HepG2 (cell line): ENCODE data around the gene KIAA1614. TPM values are rescaled to one million over a fixed set of nuclear protein-coding genes. Genes with fewer than 3 reads are reported as not detected.
A peak's percentile ranks its signal among the peaks of the same experiment; 100 is the strongest.

Experiments used
- ATAC-seq: fragments of 200-7000 bp; cut with Tn5 transposase; 3 replicates; pipeline ENCODE4 v1.9.1; 2020; ENCODE audit warnings: mild to moderate bottlenecking, moderate library complexity
- BruUV-seq: library from RNA; stranded (reverse); fragments of 400-500 nt; replicated peaks from 2 replicates; lab custom pipeline; 2021; lab: Mats Ljungman, UMichigan
- CTCF ChIA-PET: fragments of 300-600 bp; formaldehyde crosslinking; extraction: SDS; loops from one replicate; lab custom pipeline; 2021; ENCODE audit warnings: low total read pairs, inconsistent platforms, low intra/inter-chr PET ratio; lab: Yijun Ruan, JAX
- POLR2A ChIA-PET: fragments of 350-600 bp; sonication (Branson Sonifier 250); formaldehyde crosslinking; loops from one replicate; lab custom pipeline; 2020; ENCODE audit warnings: antibody characterized with exemption, inconsistent platforms; lab: Yijun Ruan, JAX
- DNase-seq: peaks from one replicate; pipeline ENCODE4 v3.0.0-alpha.2; 2015; ENCODE audit warnings: low spot score
- FAIRE-seq: peaks from 3 replicates; lab custom pipeline; 2011; peaks lifted over from hg19 to GRCh38; lab: Jason Lieb, UNC
- H2AFZ ChIP-seq: one replicate; pipeline ENCODE4 v1.6.1; 2011; ENCODE audit warnings: low read length, inconsistent platforms
- H3K27ac ChIP-seq: fragments of 300-600 bp; 3 replicates; pipeline ENCODE4 v1.8.0; 2011; ENCODE audit warnings: mixed run types, mild to moderate bottlenecking, mixed read lengths, low read length, inconsistent platforms; ENCODE audit not compliant: insufficient read depth; ENCODE audit errors: extremely low read length
- H3K27me3 ChIP-seq, 2 experiments: fragments of 200-600 bp in 1 of 2; 2 replicates in 1 of 2; 3 replicates in 1 of 2; pipeline versions ENCODE4 v1.6.0 to v1.8.0; 2011; ENCODE audit warnings: low read length in 2 of 2, mild to moderate bottlenecking in 2 of 2, moderate library complexity in 2 of 2, inconsistent platforms in 1 of 2; ENCODE audit not compliant: insufficient read depth in 2 of 2, control insufficient read depth in 1 of 2
- H3K36me3 ChIP-seq, 2 experiments: fragments of 200-600 bp in 1 of 2; replicated peaks in 1 of 2; 2 replicates in 1 of 2; 3 replicates in 1 of 2; pipeline versions ENCODE4 v1.5.1 to v1.8.0; 2011; ENCODE audit warnings: low read length in 2 of 2, inconsistent platforms in 1 of 2; ENCODE audit not compliant: insufficient read depth in 2 of 2, control insufficient read depth in 1 of 2
- H3K4me1 ChIP-seq: 2 replicates; pipeline ENCODE4 v1.5.1; 2012; ENCODE audit warnings: low read length, inconsistent platforms; ENCODE audit not compliant: insufficient read depth
- H3K4me2 ChIP-seq: 2 replicates; pipeline ENCODE4 v1.6.0; 2011; ENCODE audit warnings: low read depth, low read length, inconsistent platforms
- H3K4me3 ChIP-seq, 3 experiments: fragments of 200-600 bp in 1 of 3; sonication (generic), shearing (Covaris generic) in 1 of 3; replicated peaks in 1 of 3; 2 replicates each; pipeline ENCODE4 v1.5.1; 2011 to 2016; ENCODE audit warnings: low read length in 3 of 3, inconsistent platforms in 2 of 3, low read depth in 2 of 3, mild to moderate bottlenecking in 2 of 3, control low read depth in 1 of 3, mixed read lengths in 1 of 3; ENCODE audit not compliant: insufficient read depth in 1 of 3
- H3K79me2 ChIP-seq: one replicate; pipeline ENCODE4 v1.6.1; 2011; ENCODE audit warnings: low read length, inconsistent platforms; ENCODE audit not compliant: insufficient read depth
- H3K9ac ChIP-seq: 2 replicates; pipeline ENCODE4 v1.6.0; 2011; ENCODE audit warnings: mild to moderate bottlenecking, low read depth, low read length, inconsistent platforms; ENCODE audit not compliant: insufficient read depth
- H3K9me3 ChIP-seq: 2 replicates; pipeline ENCODE4 v1.5.1; 2012; ENCODE audit warnings: mild to moderate bottlenecking, low read length
- H4K20me1 ChIP-seq: 2 replicates; pipeline ENCODE4 v1.6.0; 2011; ENCODE audit warnings: inconsistent platforms, mild to moderate bottlenecking, low read length, moderate library complexity; ENCODE audit not compliant: insufficient read depth
- BORCS8-MEF2B ChIP-seq: sonication (generic); formaldehyde crosslinking; IDR thresholded peaks from 2 replicates; pipeline ENCODE4 v1.8.0; 2022; ENCODE audit warnings: mild to moderate bottlenecking, missing genetic modification reagents
- KMT2A ChIP-seq: sonication (generic); formaldehyde crosslinking; IDR thresholded peaks from 2 replicates; pipeline ENCODE4 v1.4.0; 2020; ENCODE audit warnings: missing genetic modification reagents
- ZNF317 ChIP-seq: sonication (generic); formaldehyde crosslinking; IDR thresholded peaks from 2 replicates; pipeline ENCODE4 v1.5.0; 2020; ENCODE audit warnings: mild to moderate bottlenecking, missing genetic modification reagents
- WGBS: methylation state at CpG from one replicate; pipeline ENCODE4 v1.1.6; 2017; ENCODE audit warnings: low lambda C conversion rate; 5-methylcytosine and 5-hydroxymethylcytosine counted together
- in situ Hi-C: cut with HindIII; loops from 2 replicates; pipeline ENCODE4 v1.10.0; 2017; ENCODE audit warnings: low pct_unique_long_range_greater_than_20kb; ENCODE audit not compliant: extremely low pct_ligation_motif_present
- intact Hi-C: fragments of 100-400 bp; cut with micrococcal nuclease; formaldehyde crosslinking; loops from one replicate; pipeline ENCODE4 v1.10.0; 2022; ENCODE audit not compliant: unreplicated experiment
- polyA plus RNA-seq, 8 experiments: library from polyadenylated mRNA; depleted of rRNA in 3 of 8; stranded (reverse) in 7 of 8; unstranded in 1 of 8; fragments of >200 nt; fragmentation: Illumina TruSeq in 4 of 8; extraction: Trizol in 4 of 8; gene quantifications; 2 replicates each; pipeline versions ENCODE4 v1.2.1 to v1.2.3, GENCODE V29; 2011 to 2016; ENCODE audit warnings: low read depth in 4 of 8, missing spikeins in 1 of 8, mixed read lengths in 1 of 8; ENCODE audit not compliant: insufficient read depth in 1 of 8
- total RNA-seq, 5 experiments: library from RNA; depleted of rRNA; stranded (reverse); fragments of >200 nt; fragmentation: Illumina TruSeq; extraction: Trizol; gene quantifications; 2 replicates each; pipeline ENCODE4 v1.2.3, GENCODE V29; 2016; ENCODE audit warnings: low read depth in 1 of 5
- TF ChIP-seq, protein P1 (sequence below): sonication (generic); formaldehyde crosslinking; IDR thresholded peaks from 2 replicates; pipeline ENCODE4 v1.4.0; 2020; ENCODE audit warnings: missing genetic modification reagents, mild to moderate bottlenecking, borderline replicate concordance
- TF ChIP-seq, protein P2 (sequence below): sonication (generic); formaldehyde crosslinking; IDR thresholded peaks from one replicate; pipeline ENCODE4 v1.5.1; 2020; ENCODE audit warnings: mild to moderate bottlenecking, missing genetic modification reagents; ENCODE audit errors: not compliant biosample characterization

KIAA1614 gene
- total and polyA plus RNA-seq, 2 of the 13 experiments (the other 11 are each of a cell fraction or from before 2014, with no cell fraction given), result 0.15 to 0.77 TPM

DNA sequence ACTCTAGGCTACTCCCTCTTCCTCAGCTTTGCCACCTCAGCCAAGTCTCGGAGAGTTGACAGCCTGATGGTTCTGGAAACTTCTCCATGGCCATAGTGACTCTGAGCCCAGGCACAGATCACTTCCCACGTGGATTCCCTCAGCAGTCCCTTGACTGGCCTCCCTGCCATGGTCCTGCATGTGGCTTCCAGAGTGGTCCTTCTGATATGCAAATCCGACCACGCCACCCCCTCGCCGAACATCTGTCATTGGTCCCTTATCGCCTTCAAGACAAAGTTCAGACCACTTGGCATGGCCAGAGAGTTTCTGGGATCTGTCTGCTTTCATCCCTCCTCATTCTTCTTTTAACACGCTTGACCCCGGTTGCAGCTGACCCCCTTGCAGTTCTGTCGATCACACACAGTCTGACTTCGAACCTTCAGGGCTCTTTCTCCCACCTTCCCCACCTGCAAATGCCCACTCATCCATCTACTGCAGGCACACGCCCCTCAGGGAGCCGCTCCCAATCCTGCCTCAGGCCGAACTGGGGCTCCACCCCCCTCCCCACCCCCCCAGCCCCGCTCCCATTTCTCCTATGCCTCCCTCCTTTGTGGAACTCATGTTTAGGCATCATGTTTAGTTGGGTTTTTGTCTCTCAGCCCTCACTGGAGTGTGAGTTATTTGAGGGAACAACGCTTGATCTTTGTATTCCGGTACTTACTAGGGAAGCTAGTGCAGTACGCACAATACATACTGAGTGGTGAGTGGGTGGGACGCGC is 29.0 kb downstream of the KIAA1614 start:
- DNase-seq (no peak), FAIRE-seq (no peak), ATAC-seq (no peak)
- no peak overlapping the region for H3K4me3 ChIP-seq
- POLR2A ChIA-PET, result no interaction called here
- H4K20me1 ChIP-seq, result no peaks in the 10 kb centered on the region
- intact Hi-C loops, result no loop called here
- H3K9me3 ChIP-seq, result no peaks in the 10 kb centered on the region
- no peak for TF ChIP-seq KMT2A (CRISPR knock-in tag)
- peaks cover under 1% of the 10 kb centered on the region; the same call in 1 of the 2 replicates for H3K4me1 ChIP-seq
- BruUV-seq, result no TSS peak
- in situ Hi-C loops, result no loop called here
- no peak overlapping the region for H3K4me2 ChIP-seq
- H2AFZ ChIP-seq, result no peak overlapping the region
- H3K27ac ChIP-seq, result no peak overlapping the region
- H3K27me3 ChIP-seq, result no peaks in the 10 kb centered on the region; a peak in 1 of 5 replicates
- H3K9ac ChIP-seq, result no peak overlapping the region
- WGBS, result 89% methylated on average over 19 of the region's 20 CpGs
- no peaks in the 10 kb centered on the region for H3K36me3 ChIP-seq
- H3K79me2 ChIP-seq, result no peaks in the 10 kb centered on the region
- CTCF ChIA-PET, result no interaction called here

DNA sequence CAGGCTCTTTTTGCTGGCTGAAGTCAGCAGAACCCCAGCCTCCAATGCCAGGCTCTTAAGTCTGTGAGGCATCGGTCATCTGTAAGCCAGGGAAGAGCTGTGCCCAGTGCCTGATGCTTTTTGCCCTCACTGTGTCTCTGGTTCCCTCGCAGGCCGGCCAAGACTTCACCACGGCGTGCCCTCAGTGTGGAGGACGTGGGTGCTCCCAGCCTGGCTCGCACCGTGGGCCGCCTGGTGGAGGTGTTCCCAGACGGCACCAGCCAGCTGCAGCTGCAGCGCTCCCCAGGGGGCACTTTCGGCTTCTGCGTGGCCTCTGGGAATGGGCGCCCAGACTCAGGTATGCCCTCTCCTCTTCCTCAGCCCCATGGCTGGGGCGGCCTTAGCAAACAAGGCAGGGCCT is 32.5 kb downstream of the KIAA1614 start:
- Histone ChIP-seq H3K27ac (no peak overlapping the region), H3K4me3 (no peak overlapping the region), H3K9me3 (no peaks in the 10 kb centered on the region), H3K36me3 (0 out of 5 replicates have a peak, but pooled peaks cover 0 to 3% of the 10 kb centered on the region in 2 experiments), H3K79me2 (no peaks in the 10 kb centered on the region), H2AFZ (no peak overlapping the region), H3K27me3 (no peaks in the 10 kb centered on the region), H3K9ac (no peak overlapping the region), H3K4me2 (no peak overlapping the region), H3K4me1 (no peaks in the 10 kb centered on the region), H4K20me1 (no peaks in the 10 kb centered on the region)
- no TSS peak for BruUV-seq
- ATAC-seq (peak; percentile 12; the same call in 1 of the 3 replicates), DNase-seq (no peak), FAIRE-seq (no peak)
- in situ Hi-C loops, result no loop called here
- intact Hi-C loops, result no loop called here
- no CpG with 5 or more reads among the region's 15 CpGs for WGBS
- POLR2A ChIA-PET, result no interaction called here
- CTCF ChIA-PET, result no interaction called here
- TF ChIP-seq, protein P1, sequence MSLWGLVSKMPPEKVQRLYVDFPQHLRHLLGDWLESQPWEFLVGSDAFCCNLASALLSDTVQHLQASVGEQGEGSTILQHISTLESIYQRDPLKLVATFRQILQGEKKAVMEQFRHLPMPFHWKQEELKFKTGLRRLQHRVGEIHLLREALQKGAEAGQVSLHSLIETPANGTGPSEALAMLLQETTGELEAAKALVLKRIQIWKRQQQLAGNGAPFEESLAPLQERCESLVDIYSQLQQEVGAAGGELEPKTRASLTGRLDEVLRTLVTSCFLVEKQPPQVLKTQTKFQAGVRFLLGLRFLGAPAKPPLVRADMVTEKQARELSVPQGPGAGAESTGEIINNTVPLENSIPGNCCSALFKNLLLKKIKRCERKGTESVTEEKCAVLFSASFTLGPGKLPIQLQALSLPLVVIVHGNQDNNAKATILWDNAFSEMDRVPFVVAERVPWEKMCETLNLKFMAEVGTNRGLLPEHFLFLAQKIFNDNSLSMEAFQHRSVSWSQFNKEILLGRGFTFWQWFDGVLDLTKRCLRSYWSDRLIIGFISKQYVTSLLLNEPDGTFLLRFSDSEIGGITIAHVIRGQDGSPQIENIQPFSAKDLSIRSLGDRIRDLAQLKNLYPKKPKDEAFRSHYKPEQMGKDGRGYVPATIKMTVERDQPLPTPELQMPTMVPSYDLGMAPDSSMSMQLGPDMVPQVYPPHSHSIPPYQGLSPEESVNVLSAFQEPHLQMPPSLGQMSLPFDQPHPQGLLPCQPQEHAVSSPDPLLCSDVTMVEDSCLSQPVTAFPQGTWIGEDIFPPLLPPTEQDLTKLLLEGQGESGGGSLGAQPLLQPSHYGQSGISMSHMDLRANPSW, result no peak
- no peak for TF ChIP-seq ZNF317
- TF ChIP-seq KMT2A (CRISPR knock-in tag), result no peak
- no peak for TF ChIP-seq BORCS8-MEF2B (CRISPR knock-in tag)
- TF ChIP-seq, protein P2, sequence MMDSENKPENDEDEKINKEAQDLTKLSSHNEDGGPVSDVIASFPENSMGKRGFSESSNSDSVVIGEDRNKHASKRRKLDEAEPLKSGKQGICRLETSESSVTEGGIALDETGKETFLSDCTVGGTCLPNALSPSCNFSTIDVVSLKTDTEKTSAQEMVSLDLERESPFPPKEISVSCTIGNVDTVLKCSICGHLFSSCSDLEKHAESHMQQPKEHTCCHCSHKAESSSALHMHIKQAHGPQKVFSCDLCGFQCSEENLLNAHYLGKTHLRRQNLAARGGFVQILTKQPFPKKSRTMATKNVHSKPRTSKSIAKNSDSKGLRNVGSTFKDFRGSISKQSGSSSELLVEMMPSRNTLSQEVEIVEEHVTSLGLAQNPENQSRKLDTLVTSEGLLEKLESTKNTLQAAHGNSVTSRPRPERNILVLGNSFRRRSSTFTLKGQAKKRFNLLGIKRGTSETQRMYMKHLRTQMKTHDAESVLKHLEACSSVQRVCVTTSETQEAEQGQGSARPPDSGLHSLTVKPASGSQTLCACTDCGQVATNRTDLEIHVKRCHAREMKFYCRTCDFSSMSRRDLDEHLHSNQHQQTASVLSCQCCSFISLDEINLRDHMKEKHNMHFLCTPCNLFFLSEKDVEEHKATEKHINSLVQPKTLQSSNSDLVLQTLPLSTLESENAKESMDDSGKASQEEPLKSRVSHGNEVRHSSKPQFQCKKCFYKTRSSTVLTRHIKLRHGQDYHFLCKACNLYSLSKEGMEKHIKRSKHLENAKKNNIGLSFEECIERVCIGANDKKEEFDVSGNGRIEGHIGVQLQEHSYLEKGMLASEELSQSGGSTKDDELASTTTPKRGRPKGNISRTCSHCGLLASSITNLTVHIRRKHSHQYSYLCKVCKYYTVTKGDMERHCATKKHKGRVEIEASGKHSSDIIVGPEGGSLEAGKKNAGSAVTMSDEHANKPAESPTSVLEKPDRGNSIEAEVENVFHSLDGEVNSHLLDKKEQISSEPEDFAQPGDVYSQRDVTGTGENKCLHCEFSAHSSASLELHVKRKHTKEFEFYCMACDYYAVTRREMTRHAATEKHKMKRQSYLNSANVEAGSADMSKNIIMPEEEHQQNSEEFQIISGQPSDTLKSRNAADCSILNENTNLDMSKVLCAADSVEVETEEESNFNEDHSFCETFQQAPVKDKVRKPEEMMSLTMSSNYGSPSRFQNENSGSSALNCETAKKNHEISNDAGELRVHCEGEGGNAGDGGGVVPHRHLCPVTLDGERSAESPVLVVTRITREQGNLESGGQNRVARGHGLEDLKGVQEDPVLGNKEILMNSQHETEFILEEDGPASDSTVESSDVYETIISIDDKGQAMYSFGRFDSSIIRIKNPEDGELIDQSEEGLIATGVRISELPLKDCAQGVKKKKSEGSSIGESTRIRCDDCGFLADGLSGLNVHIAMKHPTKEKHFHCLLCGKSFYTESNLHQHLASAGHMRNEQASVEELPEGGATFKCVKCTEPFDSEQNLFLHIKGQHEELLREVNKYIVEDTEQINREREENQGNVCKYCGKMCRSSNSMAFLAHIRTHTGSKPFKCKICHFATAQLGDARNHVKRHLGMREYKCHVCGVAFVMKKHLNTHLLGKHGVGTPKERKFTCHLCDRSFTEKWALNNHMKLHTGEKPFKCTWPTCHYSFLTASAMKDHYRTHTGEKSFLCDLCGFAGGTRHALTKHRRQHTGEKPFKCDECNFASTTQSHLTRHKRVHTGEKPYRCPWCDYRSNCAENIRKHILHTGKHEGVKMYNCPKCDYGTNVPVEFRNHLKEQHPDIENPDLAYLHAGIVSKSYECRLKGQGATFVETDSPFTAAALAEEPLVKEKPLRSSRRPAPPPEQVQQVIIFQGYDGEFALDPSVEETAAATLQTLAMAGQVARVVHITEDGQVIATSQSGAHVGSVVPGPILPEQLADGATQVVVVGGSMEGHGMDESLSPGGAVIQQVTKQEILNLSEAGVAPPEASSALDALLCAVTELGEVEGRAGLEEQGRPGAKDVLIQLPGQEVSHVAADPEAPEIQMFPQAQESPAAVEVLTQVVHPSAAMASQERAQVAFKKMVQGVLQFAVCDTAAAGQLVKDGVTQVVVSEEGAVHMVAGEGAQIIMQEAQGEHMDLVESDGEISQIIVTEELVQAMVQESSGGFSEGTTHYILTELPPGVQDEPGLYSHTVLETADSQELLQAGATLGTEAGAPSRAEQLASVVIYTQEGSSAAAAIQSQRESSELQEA (CRISPR knock-in tag), result no peak
